Measurements from ENCODE around the gene SEMG2.

Gene SEMG2

GRCh38 chr20:45230631-45231030 lies 9.5 kb downstream of the SEMG2 start:
- no peak for ATAC-seq
- no peak for DNase-seq

- no peak for DNase-seq
- ATAC-seq: no peak
Measured at GRCh38 chr20:45235995-45236394, 14.8 kb downstream of the SEMG2 start.

- ATAC-seq (no peak), DNase-seq (no peak)
Measured at GRCh38 chr20:45238139-45238538, 17.0 kb downstream of the SEMG2 start.

- ATAC-seq: no peak
- no peak for DNase-seq
Measured at GRCh38 chr20:45246109-45246508, 24.9 kb downstream of the SEMG2 start.

GRCh38 chr20:45247865-45248264 lies 26.7 kb downstream of the SEMG2 start:
- ATAC-seq (no peak), DNase-seq (no peak)

GRCh38 chr20:45248609-45249008 lies 27.4 kb downstream of the SEMG2 start:
- DNase-seq (no peak), ATAC-seq (no peak)

- no peak for DNase-seq
- ATAC-seq: no peak
Measured at GRCh38 chr20:45251884-45252560, 30.8 kb downstream of the SEMG2 start.

GRCh38 chr20:45253261-45253660 lies 32.1 kb downstream of the SEMG2 start:
- DNase-seq: no peak
- no peak for ATAC-seq

- no peak for DNase-seq
- ATAC-seq: no peak
Measured at GRCh38 chr20:45254383-45255262, 33.5 kb downstream of the SEMG2 start, which contains the start of gene SLPI. SLPI (minus strand) TSS chr20:45254564; CDS start chr20:45254543, 21 bp downstream.

GRCh38 chr20:45257161-45257560 lies 36.0 kb downstream of the SEMG2 start:
- ATAC-seq: no peak
- DNase-seq: no peak

- DNase-seq (no peak), ATAC-seq (no peak)
Measured at GRCh38 chr20:45257711-45258110, 36.5 kb downstream of the SEMG2 start.

- DNase-seq: no peak
- no peak for ATAC-seq
Measured at GRCh38 chr20:45258259-45258658, 37.1 kb downstream of the SEMG2 start.

GRCh38 chr20:45258664-45259063 lies 37.5 kb downstream of the SEMG2 start:
- ATAC-seq: no peak
- DNase-seq: no peak

GRCh38 chr20:45263556-45264266 lies 42.5 kb downstream of the SEMG2 start:
- DNase-seq (no peak), ATAC-seq (no peak)

- ATAC-seq: no peak
- DNase-seq: no peak
Measured at GRCh38 chr20:45266977-45267376, 45.8 kb downstream of the SEMG2 start.

GRCh38 chr20:45268531-45268930 lies 47.4 kb downstream of the SEMG2 start:
- ATAC-seq: no peak
- no peak for DNase-seq

GRCh38 chr20:45269056-45269455 lies 47.9 kb downstream of the SEMG2 start:
- ATAC-seq (no peak), DNase-seq (no peak)

- DNase-seq (no peak), ATAC-seq (no peak)
Measured at GRCh38 chr20:45269754-45270270, 48.6 kb downstream of the SEMG2 start.
